CD4-positive, alpha-beta T cell (primary cell): ENCODE data around the gene CTAG1B. TPM values are rescaled to one million over a fixed set of nuclear protein-coding genes. Genes with fewer than 3 reads are reported as not detected.
"Not testable (repeated sequence)": the region's sequence is repeated elsewhere in the genome, so short reads cannot be mapped to it uniquely, and the experiment has no call there.

Experiments
- ATAC-seq: fragments of 200-7000 bp; cut with Tn5 transposase; one replicate; pipeline ENCODE4 v1.10.0; 2022; ENCODE audit warnings: mild to moderate bottlenecking; ENCODE audit not compliant: poor library complexity
- CTCF ChIA-PET: fragments of 350-600 bp; sonication (Branson Sonifier 250); formaldehyde crosslinking; loops from one replicate; lab custom pipeline; 2021; ENCODE audit warnings: antibody characterized with exemption, inconsistent platforms; lab: Charles Lee
- POLR2A ChIA-PET: fragments of 350-600 bp; sonication (Branson Sonifier 250); formaldehyde crosslinking; loops from one replicate; lab custom pipeline; 2021; ENCODE audit warnings: antibody characterized with exemption, inconsistent platforms; lab: Charles Lee
- DNase-seq, 14 experiments: peaks; one replicate each; pipeline ENCODE4 v3.0.0-alpha.2; 2013 to 2020; ENCODE audit warnings: mixed read lengths in 2 of 14
- H3K27ac ChIP-seq, 2 donors: one replicate each; pipeline versions ENCODE4 v1.5.1 to v1.7.0; 2013; ENCODE audit warnings: low read length in 2 of 2, low read depth in 1 of 2, mild to moderate bottlenecking in 1 of 2
- H3K27me3 ChIP-seq, 2 experiments: 1 replicate in 1 of 2; 2 replicates in 1 of 2; pipeline versions ENCODE4 v1.6.1 to v1.7.0; 2013; ENCODE audit warnings: low read length in 2 of 2, control low read depth in 1 of 2, mild to moderate bottlenecking in 1 of 2, moderate library complexity in 1 of 2; ENCODE audit not compliant: insufficient read depth in 2 of 2, control insufficient read depth in 1 of 2
- H3K36me3 ChIP-seq: one replicate; pipeline ENCODE4 v1.6.1; 2013; ENCODE audit warnings: low read length, control low read depth; ENCODE audit not compliant: insufficient read depth
- H3K4me1 ChIP-seq: one replicate; pipeline ENCODE4 v1.6.1; 2013; ENCODE audit warnings: low read length, control low read depth; ENCODE audit not compliant: insufficient read depth
- H3K4me3 ChIP-seq: one replicate; pipeline ENCODE4 v1.5.1; 2013; ENCODE audit warnings: mild to moderate bottlenecking, low read length, moderate library complexity
- H3K9me3 ChIP-seq, 2 experiments: 1 replicate in 1 of 2; 2 replicates in 1 of 2; pipeline versions ENCODE4 v1.6.1 to v1.7.0; 2013; ENCODE audit warnings: low read length in 2 of 2, mild to moderate bottlenecking in 2 of 2, control low read depth in 1 of 2, moderate library complexity in 1 of 2; ENCODE audit not compliant: control insufficient read depth in 1 of 2, insufficient read depth in 1 of 2
- H3K27ac Mint-ChIP-seq: one replicate; pipeline ENCODE4 v1.8.0; 2020; ENCODE audit warnings: mixed read lengths
- H3K27me3 Mint-ChIP-seq: one replicate; pipeline ENCODE4 v1.8.0; 2021; ENCODE audit warnings: mixed read lengths
- H3K36me3 Mint-ChIP-seq: one replicate; pipeline ENCODE4 v1.8.0; 2021; ENCODE audit warnings: low read depth, mixed read lengths
- H3K4me1 Mint-ChIP-seq: one replicate; pipeline ENCODE4 v1.8.0; 2021; ENCODE audit warnings: low read depth, mixed read lengths
- H3K4me3 Mint-ChIP-seq: one replicate; pipeline ENCODE4 v1.8.0; 2020; ENCODE audit warnings: mild to moderate bottlenecking, mixed read lengths
- H3K9me3 Mint-ChIP-seq: one replicate; pipeline ENCODE4 v1.8.0; 2020; ENCODE audit warnings: mixed read lengths
- intact Hi-C, 2 experiments: fragments of 100-400 bp; cut with DNase I in 1 of 2; cut with micrococcal nuclease in 1 of 2; formaldehyde crosslinking; loops; one replicate each; pipeline versions ENCODE4 v1.15.1 to v1.9.0; 2023 to 2025; cut with DNase I, micrococcal nuclease
- total RNA-seq, 174 experiments: library from RNA in 2 of 174; stranded (reverse) in 2 of 174; gene quantifications; one replicate each; pipeline ENCODE4 v1.2.3 and lab custom pipeline; 2021 to 2026
- TF ChIP-seq, protein P1 (sequence below): fragments of 200-600 bp; IDR thresholded peaks from one replicate; pipeline ENCODE4 v1.8.0; 2022; ENCODE audit warnings: antibody characterized with exemption, mild to moderate bottlenecking

CTAG1B gene
- total RNA-seq, 2 experiments from 2014 or later, result not detected

DNA sequence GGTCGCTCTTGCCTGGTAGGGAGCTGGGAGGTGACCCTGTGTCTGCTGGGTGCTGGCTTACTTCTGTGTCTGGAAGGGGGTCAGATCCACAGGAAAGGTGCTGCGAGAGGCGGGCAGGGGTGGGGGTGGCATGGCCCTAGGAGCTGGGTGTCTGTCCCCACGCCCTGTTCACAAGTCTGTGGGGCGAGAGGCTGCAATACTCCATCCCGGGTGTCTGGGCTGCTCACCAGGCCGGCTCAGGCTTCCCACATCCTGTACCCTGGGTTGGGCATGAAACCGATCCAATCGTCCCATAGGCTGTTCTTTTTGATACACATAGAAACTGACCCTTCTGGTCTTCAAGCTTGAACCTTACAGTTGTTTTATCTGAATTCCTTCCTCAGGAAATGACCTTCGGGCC lies 35.3 kb upstream of the CTAG1B start:
- ChIA-PET CTCF (no interaction called here), POLR2A (no interaction called here)
- Histone ChIP-seq H3K36me3 (no peaks in the 10 kb centered on the region), H3K27me3 (no peaks in the 10 kb centered on the region), H3K4me3 (no peak overlapping the region), H3K27ac (no peak overlapping the region), H3K9me3 (no peaks in the 10 kb centered on the region), H3K4me1 (no peaks in the 10 kb centered on the region)
- H3K9me3 Mint-ChIP-seq, result no peaks in the 10 kb centered on the region
- DNase-seq, result no peak
- H3K27ac Mint-ChIP-seq, result no peak overlapping the region
- no peak overlapping the region for H3K4me3 Mint-ChIP-seq
- intact Hi-C loops, result no loop called here
- H3K27me3 Mint-ChIP-seq, result no peaks in the 10 kb centered on the region
- TF ChIP-seq, protein P1, sequence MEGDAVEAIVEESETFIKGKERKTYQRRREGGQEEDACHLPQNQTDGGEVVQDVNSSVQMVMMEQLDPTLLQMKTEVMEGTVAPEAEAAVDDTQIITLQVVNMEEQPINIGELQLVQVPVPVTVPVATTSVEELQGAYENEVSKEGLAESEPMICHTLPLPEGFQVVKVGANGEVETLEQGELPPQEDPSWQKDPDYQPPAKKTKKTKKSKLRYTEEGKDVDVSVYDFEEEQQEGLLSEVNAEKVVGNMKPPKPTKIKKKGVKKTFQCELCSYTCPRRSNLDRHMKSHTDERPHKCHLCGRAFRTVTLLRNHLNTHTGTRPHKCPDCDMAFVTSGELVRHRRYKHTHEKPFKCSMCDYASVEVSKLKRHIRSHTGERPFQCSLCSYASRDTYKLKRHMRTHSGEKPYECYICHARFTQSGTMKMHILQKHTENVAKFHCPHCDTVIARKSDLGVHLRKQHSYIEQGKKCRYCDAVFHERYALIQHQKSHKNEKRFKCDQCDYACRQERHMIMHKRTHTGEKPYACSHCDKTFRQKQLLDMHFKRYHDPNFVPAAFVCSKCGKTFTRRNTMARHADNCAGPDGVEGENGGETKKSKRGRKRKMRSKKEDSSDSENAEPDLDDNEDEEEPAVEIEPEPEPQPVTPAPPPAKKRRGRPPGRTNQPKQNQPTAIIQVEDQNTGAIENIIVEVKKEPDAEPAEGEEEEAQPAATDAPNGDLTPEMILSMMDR, result no peak
- no peaks in the 10 kb centered on the region for H3K4me1 Mint-ChIP-seq
- no peaks in the 10 kb centered on the region for H3K36me3 Mint-ChIP-seq
- no peak for ATAC-seq

DNA sequence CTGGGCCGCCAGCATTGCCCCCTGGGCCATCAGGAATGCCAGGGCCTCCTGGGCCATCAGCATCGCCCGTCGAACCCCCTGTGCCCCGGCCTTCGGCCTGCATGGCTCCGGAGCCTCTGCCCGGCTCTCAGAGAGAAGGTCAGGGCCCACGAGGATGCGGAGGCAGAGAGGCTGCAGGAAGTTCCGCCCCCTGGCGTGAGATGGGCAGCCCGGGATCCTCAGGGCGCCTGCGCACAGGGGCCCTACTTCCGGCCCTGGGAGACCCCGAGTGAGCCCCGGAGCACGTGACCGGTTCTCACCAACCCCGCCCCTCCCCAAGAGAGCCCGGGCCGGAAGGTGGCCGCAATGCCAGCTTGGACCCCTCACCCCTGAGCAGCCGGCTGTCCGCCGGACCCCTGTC lies 34.3 kb upstream of the CTAG1B start, which contains the start of gene CTAG2:
CTAG2 (minus strand) TSS at position 167 of the 400 bp plus-strand sequence; CDS start at position 103, 64 bp downstream.
- H3K27ac Mint-ChIP-seq, intact Hi-C loops, H3K27ac ChIP-seq, H3K27me3 ChIP-seq, H3K27me3 Mint-ChIP-seq, ATAC-seq, H3K9me3 Mint-ChIP-seq, CTCF ChIA-PET, H3K4me3 ChIP-seq, H3K4me3 Mint-ChIP-seq, POLR2A ChIA-PET, H3K9me3 ChIP-seq, H3K4me1 ChIP-seq, DNase-seq, H3K4me1 Mint-ChIP-seq, H3K36me3 ChIP-seq, H3K36me3 Mint-ChIP-seq: not testable (repeated sequence)

DNA sequence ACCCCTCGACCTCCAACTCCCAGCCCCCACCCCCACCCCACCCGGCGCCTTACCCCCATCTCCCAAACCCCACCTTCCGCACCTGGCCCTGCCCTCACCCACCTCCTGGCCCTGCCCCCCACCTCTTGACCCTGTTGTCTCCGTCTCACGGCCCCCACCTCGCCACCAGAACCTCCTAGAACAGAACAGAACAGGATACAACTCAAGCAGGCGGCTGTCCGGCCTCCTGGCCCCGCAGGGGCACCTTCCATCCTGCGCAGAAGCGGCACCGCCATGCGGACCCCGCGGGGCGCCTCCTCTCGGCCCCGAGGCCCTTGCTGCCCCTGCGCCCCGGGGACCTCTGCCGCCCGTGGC lies 33.9 kb upstream of the CTAG1B start:
- Mint-ChIP-seq H3K27me3 (no peaks in the 10 kb centered on the region), H3K36me3 (no peaks in the 10 kb centered on the region), H3K9me3 (no peaks in the 10 kb centered on the region), H3K4me1 (no peaks in the 10 kb centered on the region), H3K4me3 (no peak overlapping the region), H3K27ac (no peak overlapping the region)
- POLR2A ChIA-PET, result no interaction called here
- no peak for ATAC-seq
- Histone ChIP-seq H3K4me1 (no peaks in the 10 kb centered on the region), H3K4me3 (no peak overlapping the region), H3K27ac (no peak overlapping the region), H3K36me3 (no peaks in the 10 kb centered on the region), H3K27me3 (no peaks in the 10 kb centered on the region), H3K9me3 (no peaks in the 10 kb centered on the region)
- TF ChIP-seq, protein P1, result no peak
- intact Hi-C loops, result no loop called here
- CTCF ChIA-PET, result no interaction called here
- no peak for DNase-seq

DNA sequence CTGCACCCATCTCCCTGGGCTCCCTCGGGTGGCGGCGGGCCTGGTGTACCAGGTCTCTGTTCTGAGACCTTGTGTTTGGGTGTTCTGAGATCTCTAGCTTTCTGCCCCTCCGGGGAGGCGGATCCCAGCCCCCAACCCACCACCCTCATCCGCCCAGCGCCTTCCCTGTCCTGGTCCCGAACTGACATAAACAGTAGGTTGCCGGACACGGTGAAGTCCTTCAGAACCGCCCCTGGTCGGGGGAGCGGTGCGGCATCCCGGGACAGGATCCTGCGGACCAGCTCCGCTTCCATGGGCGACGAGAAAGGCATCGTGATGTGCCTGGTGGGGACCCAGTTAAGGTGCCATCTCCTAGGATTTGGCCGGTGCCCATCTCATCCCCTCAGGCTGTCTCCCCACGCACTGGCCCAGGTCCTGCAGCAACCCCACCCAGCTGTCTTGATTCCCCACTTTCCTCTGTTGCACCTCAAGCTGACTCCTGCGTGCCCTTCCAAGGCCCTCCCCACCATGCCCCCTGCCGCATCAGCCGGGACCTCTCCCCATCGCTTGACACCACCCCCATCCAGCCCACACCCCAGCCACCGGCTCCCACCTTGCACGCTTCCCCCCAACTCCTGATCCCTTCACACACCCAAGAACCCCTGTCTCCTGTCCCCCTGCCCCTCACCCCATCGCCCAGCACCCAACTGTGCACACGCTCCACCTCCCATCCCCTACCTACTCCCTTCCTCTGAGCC lies 33.4 kb upstream of the CTAG1B start:
- no peak overlapping the region for H3K4me3 Mint-ChIP-seq
- H3K9me3 Mint-ChIP-seq, result no peaks in the 10 kb centered on the region
- Histone ChIP-seq H3K4me3 (no peak overlapping the region), H3K27ac (no peak overlapping the region), H3K36me3 (no peaks in the 10 kb centered on the region), H3K27me3 (no peaks in the 10 kb centered on the region), H3K4me1 (no peaks in the 10 kb centered on the region), H3K9me3 (no peaks in the 10 kb centered on the region)
- TF ChIP-seq, protein P1, result no peak
- no peak for DNase-seq
- intact Hi-C loops, result no loop called here
- no peak overlapping the region for H3K27ac Mint-ChIP-seq
- CTCF ChIA-PET, result no interaction called here
- no peaks in the 10 kb centered on the region for H3K27me3 Mint-ChIP-seq
- H3K36me3 Mint-ChIP-seq, result no peaks in the 10 kb centered on the region
- ATAC-seq, result no peak
- POLR2A ChIA-PET, result no interaction called here
- H3K4me1 Mint-ChIP-seq, result no peaks in the 10 kb centered on the region
